ENCODE results near the gene RRP15.

Gene RRP15

GRCh38 chr1:218344814-218345672, 60.0 kb downstream of the RRP15 start, which contains the start of gene TGFB2:
TGFB2 (plus strand) TSS chr1:218345336; CDS start chr1:218346702, 1,366 bp downstream.
- DNase-seq, result no peak

DNA sequence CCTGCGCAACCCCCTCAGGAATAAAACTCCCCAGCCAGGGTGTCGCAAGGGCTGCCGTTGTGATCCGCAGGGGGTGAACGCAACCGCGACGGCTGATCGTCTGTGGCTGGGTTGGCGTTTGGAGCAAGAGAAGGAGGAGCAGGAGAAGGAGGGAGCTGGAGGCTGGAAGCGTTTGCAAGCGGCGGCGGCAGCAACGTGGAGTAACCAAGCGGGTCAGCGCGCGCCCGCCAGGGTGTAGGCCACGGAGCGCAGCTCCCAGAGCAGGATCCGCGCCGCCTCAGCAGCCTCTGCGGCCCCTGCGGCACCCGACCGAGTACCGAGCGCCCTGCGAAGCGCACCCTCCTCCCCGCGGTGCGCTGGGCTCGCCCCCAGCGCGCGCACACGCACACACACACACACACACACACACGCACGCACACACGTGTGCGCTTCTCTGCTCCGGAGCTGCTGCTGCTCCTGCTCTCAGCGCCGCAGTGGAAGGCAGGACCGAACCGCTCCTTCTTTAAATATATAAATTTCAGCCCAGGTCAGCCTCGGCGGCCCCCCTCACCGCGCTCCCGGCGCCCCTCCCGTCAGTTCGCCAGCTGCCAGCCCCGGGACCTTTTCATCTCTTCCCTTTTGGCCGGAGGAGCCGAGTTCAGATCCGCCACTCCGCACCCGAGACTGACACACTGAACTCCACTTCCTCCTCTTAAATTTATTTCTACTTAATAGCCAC, 60.7 kb downstream of the RRP15 start:
- DNase-seq, result no peak

GRCh38 chr1:218346391-218347204, 61.5 kb downstream of the RRP15 start:
- DNase-seq, result no peak

- DNase-seq, result no peak
These were observed 62.2 kb downstream of the RRP15 start for GRCh38 chr1:218347336-218347722.

DNA sequence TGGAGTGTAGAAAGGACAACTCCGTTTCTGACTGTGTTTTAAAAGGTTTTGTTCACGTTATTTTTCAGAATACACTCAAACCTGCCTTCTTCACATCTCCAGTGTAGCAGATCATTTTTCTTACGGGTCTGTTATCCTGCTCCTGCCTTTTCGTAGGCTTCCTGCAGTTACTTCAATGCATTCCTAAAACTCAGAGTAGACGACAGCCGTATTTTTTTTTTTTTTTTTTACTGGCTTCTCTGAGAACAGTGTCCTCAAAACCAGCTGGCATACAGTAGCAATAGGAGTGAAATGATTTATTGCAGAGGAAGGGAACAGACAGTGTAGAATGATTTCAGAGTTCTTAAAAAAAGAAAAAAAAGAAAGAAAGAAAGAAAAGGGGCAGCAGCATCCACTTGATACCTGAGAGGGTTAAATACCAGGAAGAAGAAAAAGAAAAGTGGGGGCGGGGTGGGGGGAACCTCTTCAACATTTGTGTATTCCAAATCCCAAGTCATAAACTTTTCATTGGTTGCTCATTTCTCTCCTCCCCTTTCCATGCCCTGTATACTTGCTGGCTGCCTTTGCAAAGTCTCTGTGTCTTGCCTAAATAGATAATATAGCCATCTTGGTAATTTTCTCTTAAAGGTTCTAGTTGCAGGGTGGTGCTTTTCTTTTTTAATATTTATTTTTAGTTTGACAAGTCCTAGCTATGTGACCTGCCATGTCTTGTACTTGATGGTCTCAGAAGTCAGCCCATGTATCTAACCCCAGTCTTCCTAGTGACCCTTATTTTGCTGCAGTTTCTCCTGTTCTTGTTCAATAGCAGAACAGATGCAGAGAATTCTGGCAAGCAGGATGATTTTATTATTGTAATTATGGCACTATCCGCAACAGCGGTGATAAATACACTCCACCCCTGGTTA, 62.9 kb downstream of the RRP15 start:
- DNase-seq, result no peak

- DNase-seq, result no peak
These were observed 63.6 kb downstream of the RRP15 start for GRCh38 chr1:218348628-218349071.

GRCh38 chr1:218349348-218350034, 64.4 kb downstream of the RRP15 start:
- no peak for DNase-seq

DNA sequence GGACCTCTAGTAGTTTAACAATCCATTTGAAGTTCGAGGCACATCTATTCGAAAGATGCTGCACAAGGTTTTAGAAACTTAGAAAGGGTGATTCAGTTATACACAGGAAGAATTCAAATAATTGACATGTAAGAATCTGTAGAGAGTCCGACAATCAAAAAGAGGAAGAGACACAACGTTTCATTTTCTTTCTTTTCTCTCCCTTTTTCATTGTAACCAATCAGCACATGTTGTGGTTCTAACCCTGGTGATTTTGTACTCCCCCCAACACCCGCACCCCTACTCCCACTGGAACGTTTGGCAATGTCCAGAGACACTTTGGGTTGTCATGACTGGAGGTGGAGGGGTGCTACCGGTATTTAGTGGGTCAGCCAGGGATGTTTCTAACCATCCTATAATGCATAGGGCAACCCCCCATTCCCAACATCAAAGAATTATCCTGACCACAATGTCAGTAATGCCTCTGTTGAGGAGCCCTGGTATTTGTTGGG, 65.0 kb downstream of the RRP15 start:
- DNase-seq, result no peak

DNA sequence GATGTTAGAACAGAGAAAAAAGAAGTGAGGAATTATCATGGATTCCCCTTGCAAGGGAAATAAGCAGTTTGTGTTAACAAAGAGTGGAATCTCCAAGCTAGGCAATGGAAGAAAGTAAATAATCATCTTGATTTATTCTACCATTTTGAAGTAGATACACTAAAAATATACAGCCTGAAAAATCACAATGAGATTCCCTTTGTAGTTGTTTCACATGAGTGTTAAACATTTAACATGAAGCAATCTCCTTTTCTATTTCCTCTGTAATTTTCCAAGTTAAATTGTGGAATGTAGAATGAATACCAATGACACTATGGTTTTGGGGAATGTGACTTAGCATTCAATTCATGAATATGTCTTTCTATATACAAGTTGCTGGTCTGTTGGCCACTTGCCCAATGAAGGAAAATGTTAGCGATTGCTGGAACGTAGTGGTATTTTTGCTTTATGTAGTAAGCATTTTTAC, 65.7 kb downstream of the RRP15 start:
- no peak for DNase-seq

DNA sequence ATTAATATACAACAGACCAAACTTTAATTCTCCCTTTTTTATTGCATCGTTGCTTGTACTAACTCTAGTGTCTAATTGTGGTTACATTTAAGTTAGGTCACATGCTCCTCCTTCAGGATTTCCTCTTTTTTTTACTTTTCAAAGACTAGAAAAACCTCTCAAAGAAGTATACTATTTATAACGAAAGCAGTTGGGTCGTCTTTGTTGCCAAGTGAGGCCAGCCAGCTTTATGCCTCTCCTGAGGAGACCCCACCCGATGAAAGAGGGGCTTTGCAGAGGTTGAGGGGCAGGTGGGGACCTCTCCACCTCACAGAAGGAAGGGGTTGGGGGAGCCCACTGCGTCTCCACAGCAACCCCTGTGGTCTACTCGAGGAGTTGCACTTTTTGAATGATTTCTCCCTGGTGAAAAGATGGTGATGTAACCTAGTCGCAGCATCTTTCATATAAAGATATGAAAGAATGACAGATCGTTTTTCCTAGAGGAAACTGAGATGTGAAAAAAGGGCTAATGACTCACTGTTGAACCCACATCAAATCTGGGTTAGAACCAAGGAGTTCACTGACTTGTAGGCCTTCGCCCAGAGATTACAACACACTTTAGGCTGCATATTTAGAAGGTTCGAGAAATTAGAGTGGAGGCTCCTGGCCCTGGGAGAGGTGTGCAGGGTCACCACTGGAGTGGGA, 66.4 kb downstream of the RRP15 start:
- no peak for DNase-seq

DNA sequence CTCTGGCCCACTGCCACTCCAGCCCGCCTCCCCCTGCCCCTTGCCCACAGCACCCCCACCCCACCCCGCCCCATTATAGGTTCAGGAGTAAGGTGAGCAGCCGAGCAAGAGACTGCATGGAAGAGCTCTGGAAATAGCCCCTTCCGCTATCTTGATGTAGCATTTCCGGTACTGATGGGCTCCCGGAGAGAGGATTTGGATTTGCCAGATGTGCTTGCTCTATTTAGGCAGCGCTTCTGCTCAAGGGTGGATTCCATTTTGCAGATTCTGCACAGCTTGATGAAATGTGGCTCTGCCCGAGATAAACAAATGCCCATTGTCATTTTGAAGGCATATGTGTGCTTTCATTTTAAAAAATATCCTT, 67.0 kb downstream of the RRP15 start:
- DNase-seq, result no peak

DNA sequence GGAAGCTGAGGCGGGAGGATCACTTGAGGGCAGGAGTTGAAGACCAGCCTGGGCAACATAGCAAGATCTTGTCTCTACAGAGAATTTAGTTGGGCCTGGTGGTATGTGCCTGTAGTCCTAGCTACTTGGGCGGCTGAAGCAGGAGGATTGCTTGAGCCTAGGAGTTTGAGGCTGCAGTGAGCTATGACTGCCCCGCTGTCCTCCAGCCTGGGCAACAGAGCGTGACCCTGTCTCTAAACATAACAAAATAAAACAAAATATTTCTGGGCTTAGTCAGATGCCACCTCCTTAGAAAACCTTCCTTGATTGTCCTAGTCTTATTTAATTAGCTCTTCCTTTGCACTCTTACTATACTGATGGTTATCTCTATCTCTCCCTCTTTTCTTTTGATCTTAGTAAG, 68.6 kb downstream of the RRP15 start:
- no peak for DNase-seq

DNA sequence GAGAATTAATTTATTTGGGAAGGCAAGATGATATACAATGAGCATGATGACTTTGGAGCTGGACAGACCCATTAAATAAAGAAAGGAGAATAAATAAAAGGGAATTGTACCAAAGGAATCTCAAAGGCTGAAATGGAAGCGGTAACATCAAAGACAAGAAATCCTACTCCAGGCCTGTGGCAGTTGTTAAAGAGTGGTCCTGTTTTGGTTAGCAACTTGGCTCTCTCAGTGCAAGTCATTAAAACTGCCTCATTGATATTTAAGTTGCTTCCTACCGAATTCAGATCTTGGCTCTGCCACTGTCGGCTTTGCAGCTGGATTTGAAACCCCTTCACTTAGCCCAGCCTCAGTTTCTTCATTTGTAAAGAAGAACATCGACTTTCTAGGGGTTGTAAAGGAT, 70.2 kb downstream of the RRP15 start:
- no peak for DNase-seq

GRCh38 chr1:218357211-218357892, 72.3 kb downstream of the RRP15 start:
- DNase-seq, result no peak

DNA sequence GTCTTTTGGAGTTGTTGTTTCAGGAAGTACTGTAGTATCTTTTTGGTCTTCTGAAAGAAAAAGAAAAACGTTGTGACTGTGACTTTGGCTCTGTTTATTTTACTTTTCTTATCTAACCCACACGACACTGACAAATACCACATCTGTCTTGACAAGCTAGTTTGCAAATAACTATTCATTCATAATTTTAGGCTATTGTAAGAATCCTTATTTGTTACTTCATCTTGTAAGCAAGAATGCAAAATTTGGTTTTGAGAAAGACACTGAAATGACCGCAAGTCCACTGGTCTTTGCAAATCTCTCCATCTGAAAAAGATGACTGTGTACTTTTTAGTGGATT, 72.8 kb downstream of the RRP15 start:
- DNase-seq, result no peak

DNA sequence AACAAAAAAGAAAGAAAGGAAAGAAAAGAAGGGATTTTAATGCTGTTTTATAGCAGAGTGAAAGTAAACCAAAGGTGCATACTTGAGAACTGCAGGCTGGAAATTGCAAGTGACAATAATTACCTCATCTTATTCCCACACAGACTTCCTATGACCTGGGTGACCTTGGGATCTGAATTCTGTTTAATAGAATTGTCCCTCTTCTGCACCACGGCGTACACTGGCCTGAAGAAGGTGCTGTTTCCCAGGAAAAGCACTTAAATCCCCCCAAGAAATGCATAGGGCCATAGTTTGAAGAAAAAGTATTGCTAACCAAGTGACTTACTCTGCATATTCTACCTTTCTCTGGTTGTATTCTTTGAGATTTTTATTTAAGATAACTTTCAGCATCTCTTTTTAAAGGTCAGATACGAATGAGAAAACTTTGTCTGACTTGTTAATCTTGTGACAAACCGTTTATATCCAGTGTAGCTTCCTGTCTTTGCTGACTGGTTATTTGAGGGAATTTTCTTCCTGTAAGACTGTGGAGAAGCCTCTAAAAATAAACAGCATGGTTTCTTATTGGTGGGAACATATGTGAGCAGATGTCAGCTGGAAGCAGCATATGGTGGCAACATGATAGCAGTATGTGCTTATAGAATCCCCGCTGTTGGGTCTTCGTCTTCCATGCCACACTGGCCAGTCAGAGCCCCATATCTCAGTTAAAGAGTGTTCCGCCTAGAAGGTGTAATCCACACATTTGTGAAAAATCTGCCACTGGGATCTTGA, 76.4 kb downstream of the RRP15 start:
- DNase-seq, result no peak

GRCh38 chr1:218362418-218363076, 77.5 kb downstream of the RRP15 start:
- no peak for DNase-seq

DNA sequence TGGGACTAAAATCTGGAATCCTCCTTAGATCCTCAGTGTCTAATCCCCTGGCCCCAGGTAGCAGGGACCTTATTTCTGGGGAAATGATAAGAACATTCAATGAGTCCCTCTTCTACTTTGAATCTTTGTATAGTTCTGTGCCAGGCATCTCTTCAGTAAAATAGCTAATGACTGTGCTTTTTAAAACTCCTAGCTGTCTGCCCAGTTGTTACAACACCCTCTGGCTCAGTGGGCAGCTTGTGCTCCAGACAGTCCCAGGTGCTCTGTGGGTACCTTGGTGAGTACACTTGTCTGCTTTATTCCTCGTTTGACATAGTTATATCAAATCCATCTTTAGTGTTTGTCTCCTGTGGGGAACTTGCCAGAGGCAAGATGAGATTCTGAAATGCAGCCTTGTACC, 78.0 kb downstream of the RRP15 start:
- no peak for DNase-seq

Data from NCI-H1417 treated with DMSO at 0.1 percent for 48 hours (cell line).